ENCODE measurements around the gene NUAK2. TPM values are rescaled to one million over a fixed set of nuclear protein-coding genes. Genes with fewer than 3 reads are reported as not detected.
A peak's percentile ranks its signal among the peaks of the same experiment; 100 is the strongest.

NUAK2 gene
- total and polyA plus RNA-seq, 2 donors (not counting 3 experiments of a cell fraction or from before 2014, with no cell fraction given) = 1.8 to 2.5 TPM

DNA sequence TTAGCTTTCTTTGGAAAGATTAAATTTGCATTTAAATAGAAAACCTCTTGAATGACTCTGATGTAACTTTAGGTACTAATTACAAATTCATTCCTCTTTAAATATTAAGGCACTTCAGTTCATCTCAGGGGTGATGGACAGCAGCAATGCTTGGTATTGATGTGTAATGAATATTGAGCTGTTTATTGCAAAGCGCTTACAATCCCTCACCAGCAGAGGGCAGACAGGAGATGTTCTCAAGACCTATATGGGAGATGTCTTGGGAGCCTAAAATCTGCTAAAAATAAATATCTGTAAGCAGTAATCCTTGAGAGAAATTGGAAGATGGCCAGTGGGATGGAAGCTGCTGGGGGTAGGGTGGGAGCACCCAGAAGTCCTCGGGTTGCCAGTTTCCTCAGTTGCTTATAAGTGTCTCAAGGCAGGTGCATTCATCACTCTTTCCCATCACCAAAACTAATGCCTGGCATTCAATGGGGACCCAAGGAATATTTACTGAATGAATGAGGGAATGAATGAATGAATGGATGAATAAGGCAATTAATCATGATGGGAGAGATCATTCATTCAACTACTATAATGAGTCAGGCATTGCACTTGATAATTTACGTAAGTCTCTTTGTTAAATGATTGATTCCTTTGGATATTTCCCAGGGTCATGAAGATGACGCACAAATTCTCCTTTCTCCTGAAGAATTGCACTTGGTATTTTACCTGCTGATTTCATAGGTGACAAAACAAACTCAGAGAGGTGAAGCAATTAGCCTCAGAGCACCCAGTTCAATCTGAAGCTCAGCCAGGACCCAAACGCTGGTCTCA, 32.9 kb upstream of the NUAK2 start:
- ChIA-PET POLR2A (no interaction called here), CTCF (interaction anchor here (0.6 to 4.7 kb wide), 78 partner anchors 8 to 365 kb away, joined by 3 to 243 read pairs (median 5); partner anchors contain the start of genes NUAK2 and TMCC2)
- Histone ChIP-seq H3K27ac (ENCODE audit: insufficient read depth, low read depth, low read length) (no peak overlapping the region), H3K79me2 (ENCODE audit: control insufficient read depth, insufficient read depth, low read length) (no peaks in the 10 kb centered on the region), H3K9me3 (replicated peaks; ENCODE audit: control insufficient read depth, insufficient read depth, low read length) (no peaks in the 10 kb centered on the region), H3K9me1 (replicated peaks; ENCODE audit: control insufficient read depth, extremely low read depth, insufficient read depth, low read length) (no peaks in the 10 kb centered on the region), H3K9ac (replicated peaks; ENCODE audit: extremely low read depth, insufficient read depth, low read length) (no peak overlapping the region), H3K27me3 (ENCODE audit: control insufficient read depth in 2 of 2, insufficient read depth in 2 of 2, low read length in 2 of 2) (peaks cover 5 to 30% of the 10 kb centered on the region in 2 experiments), H2AFZ (ENCODE audit: low read depth, low read length) (no peak overlapping the region), H3K36me3 (ENCODE audit: control insufficient read depth in 2 of 2, extremely low read depth in 1 of 2, insufficient read depth in 2 of 2, low read length in 2 of 2) (no peaks in the 10 kb centered on the region), H3K4me2 (ENCODE audit: insufficient read depth, low read length) (no peak overlapping the region), H3K4me1 (ENCODE audit: control insufficient read depth, extremely low read depth, insufficient read depth, low read length) (no peaks in the 10 kb centered on the region), H3K4me3 (replicated peaks in 1 of 3; ENCODE audit: insufficient read depth in 1 of 3, low read depth in 1 of 3, low read length in 3 of 3) (no peak overlapping the region), H4K20me1 (replicated peaks; ENCODE audit: control insufficient read depth, extremely low read depth, insufficient read depth, low read length) (no peaks in the 10 kb centered on the region)
- intact Hi-C loops (cut with micrococcal nuclease) (loop anchor here (1.0 kb wide), 2 partner anchors 131 to 170 kb away; no protein-coding TSS in a partner anchor), dilution Hi-C loops (cut with MboI; ENCODE audit: extremely low pct_ligation_motif_present, low sequenced_read_pairs) (no loop called here)
- DNase-seq (ENCODE audit: low read depth, low spot score) (peak; percentile 63), FAIRE-seq (peak; percentile 79)
- TF ChIP-seq GATA2 (IDR thresholded peaks at IDR 0.05; ENCODE audit: insufficient read depth, insufficient read length, low read depth, low read length) (no peak), EZH2 (IDR thresholded peaks at IDR 0.05; ENCODE audit: borderline replicate concordance, low read depth, low read length, severe bottlenecking) (no peak), MYC (IDR thresholded peaks at IDR 0.05; ENCODE audit: low read depth, low read length) (no peak), POLR2AphosphoS5 (IDR thresholded peaks at IDR 0.05; ENCODE audit: insufficient read depth, low read depth, low read length) (no peak)
- TF ChIP-seq, protein P1, sequence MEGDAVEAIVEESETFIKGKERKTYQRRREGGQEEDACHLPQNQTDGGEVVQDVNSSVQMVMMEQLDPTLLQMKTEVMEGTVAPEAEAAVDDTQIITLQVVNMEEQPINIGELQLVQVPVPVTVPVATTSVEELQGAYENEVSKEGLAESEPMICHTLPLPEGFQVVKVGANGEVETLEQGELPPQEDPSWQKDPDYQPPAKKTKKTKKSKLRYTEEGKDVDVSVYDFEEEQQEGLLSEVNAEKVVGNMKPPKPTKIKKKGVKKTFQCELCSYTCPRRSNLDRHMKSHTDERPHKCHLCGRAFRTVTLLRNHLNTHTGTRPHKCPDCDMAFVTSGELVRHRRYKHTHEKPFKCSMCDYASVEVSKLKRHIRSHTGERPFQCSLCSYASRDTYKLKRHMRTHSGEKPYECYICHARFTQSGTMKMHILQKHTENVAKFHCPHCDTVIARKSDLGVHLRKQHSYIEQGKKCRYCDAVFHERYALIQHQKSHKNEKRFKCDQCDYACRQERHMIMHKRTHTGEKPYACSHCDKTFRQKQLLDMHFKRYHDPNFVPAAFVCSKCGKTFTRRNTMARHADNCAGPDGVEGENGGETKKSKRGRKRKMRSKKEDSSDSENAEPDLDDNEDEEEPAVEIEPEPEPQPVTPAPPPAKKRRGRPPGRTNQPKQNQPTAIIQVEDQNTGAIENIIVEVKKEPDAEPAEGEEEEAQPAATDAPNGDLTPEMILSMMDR (IDR thresholded peaks at IDR 0.05; ENCODE audit: extremely low read depth in 1 of 2, insufficient read depth in 1 of 2, low read depth in 1 of 2, low read length in 2 of 2) = peak; percentile 66 to 69
- no TSS peak for BruUV-seq (replicated peaks)
